NCI-H524 (cell line): ENCODE data around the gene MAPK11.

Experiments used
- DNase-seq, 2 experiments: peaks; one replicate each; lab custom pipeline; 2025; lab: John Stamatoyannopoulos, UW

The MAPK11 gene

GRCh38 chr22:50224071-50224470 lies 46.1 kb downstream of the MAPK11 start:
- DNase-seq = no peak

- DNase-seq = no peak
Observed at GRCh38 chr22:50222508-50222907, 47.7 kb downstream of the MAPK11 start.

GRCh38 chr22:50221410-50222300 lies 48.5 kb downstream of the MAPK11 start:
- no peak for DNase-seq

- DNase-seq = no peak
Observed at GRCh38 chr22:50220603-50221409, 49.4 kb downstream of the MAPK11 start.

GRCh38 chr22:50219800-50220602 lies 50.2 kb downstream of the MAPK11 start:
- DNase-seq = no peak

- DNase-seq = peak in 1 of 2 experiments; percentile 17
Observed at GRCh38 chr22:50218996-50219727, 51.0 kb downstream of the MAPK11 start.

GRCh38 chr22:50218153-50218995 lies 51.8 kb downstream of the MAPK11 start:
- no peak for DNase-seq

- no peak for DNase-seq
Observed at GRCh38 chr22:50217543-50218152, 52.5 kb downstream of the MAPK11 start.

GRCh38 chr22:50216684-50217520 lies 53.3 kb downstream of the MAPK11 start:
- DNase-seq = no peak

GRCh38 chr22:50216055-50216683 lies 54.0 kb downstream of the MAPK11 start:
- DNase-seq = no peak

- no peak for DNase-seq
Observed at GRCh38 chr22:50215297-50216054, 54.7 kb downstream of the MAPK11 start.
